ENCODE measurements around the gene GPS1.

- TF ChIP-seq EZH2 (IDR thresholded peaks at IDR 0.05; ENCODE audit: borderline replicate concordance) (no peak), EZH2phosphoT487 (IDR thresholded peaks at IDR 0.05; ENCODE audit: low read depth, severe bottlenecking, unreplicated experiment) (no peak)
- TF ChIP-seq, protein P1, sequence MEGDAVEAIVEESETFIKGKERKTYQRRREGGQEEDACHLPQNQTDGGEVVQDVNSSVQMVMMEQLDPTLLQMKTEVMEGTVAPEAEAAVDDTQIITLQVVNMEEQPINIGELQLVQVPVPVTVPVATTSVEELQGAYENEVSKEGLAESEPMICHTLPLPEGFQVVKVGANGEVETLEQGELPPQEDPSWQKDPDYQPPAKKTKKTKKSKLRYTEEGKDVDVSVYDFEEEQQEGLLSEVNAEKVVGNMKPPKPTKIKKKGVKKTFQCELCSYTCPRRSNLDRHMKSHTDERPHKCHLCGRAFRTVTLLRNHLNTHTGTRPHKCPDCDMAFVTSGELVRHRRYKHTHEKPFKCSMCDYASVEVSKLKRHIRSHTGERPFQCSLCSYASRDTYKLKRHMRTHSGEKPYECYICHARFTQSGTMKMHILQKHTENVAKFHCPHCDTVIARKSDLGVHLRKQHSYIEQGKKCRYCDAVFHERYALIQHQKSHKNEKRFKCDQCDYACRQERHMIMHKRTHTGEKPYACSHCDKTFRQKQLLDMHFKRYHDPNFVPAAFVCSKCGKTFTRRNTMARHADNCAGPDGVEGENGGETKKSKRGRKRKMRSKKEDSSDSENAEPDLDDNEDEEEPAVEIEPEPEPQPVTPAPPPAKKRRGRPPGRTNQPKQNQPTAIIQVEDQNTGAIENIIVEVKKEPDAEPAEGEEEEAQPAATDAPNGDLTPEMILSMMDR (IDR thresholded peaks at IDR 0.05; ENCODE audit: poor library complexity) = no peak
Observed at GRCh38 chr17:82077617-82078358, 26.1 kb downstream of the GPS1 start.
